Skeletal muscle tissue (tissue), 4 donors: ENCODE data around the gene PGAP3. TPM values are rescaled to one million over a fixed set of nuclear protein-coding genes. Genes with fewer than 3 reads are reported as not detected.

Source experiments
- H3K27ac ChIP-seq: one replicate; pipeline ENCODE4 v1.7.0; 2013; ENCODE audit warnings: mild to moderate bottlenecking, low read depth, low read length, inconsistent platforms
- H3K27me3 ChIP-seq, 3 donors: one replicate each; pipeline ENCODE4 v1.7.0; 2013; ENCODE audit warnings: low read length in 3 of 3; ENCODE audit not compliant: control insufficient read depth in 3 of 3, insufficient read depth in 3 of 3
- H3K36me3 ChIP-seq, 3 donors: one replicate each; pipeline ENCODE4 v1.7.0; 2013; ENCODE audit warnings: low read length in 3 of 3; ENCODE audit not compliant: control insufficient read depth in 3 of 3, insufficient read depth in 3 of 3
- H3K4me1 ChIP-seq, 3 donors: one replicate each; pipeline ENCODE4 v1.7.0; 2013; ENCODE audit warnings: low read length in 3 of 3, mild to moderate bottlenecking in 3 of 3; ENCODE audit not compliant: control insufficient read depth in 3 of 3, insufficient read depth in 3 of 3
- H3K4me3 ChIP-seq, 3 donors: one replicate each; pipeline ENCODE4 v1.7.0; 2013; ENCODE audit warnings: low read length in 3 of 3
- H3K9ac ChIP-seq, 3 donors: one replicate each; pipeline ENCODE4 v1.7.0; 2013; ENCODE audit warnings: low read length in 3 of 3, mild to moderate bottlenecking in 3 of 3, moderate library complexity in 2 of 3, low read depth in 1 of 3
- H3K9me3 ChIP-seq, 3 donors: one replicate each; pipeline ENCODE4 v1.7.0; 2013; ENCODE audit warnings: low read length in 3 of 3; ENCODE audit not compliant: control insufficient read depth in 3 of 3
- total RNA-seq: library from RNA; depleted of rRNA; stranded (reverse); fragments of >200 nt; gene quantifications from one replicate; pipeline ENCODE4 v1.2.3, GENCODE V29; 2014
- donor health status: Osteomylitis.

Gene PGAP3
- total RNA-seq, 1 donor from 2014 or later: 7.3 TPM

DNA sequence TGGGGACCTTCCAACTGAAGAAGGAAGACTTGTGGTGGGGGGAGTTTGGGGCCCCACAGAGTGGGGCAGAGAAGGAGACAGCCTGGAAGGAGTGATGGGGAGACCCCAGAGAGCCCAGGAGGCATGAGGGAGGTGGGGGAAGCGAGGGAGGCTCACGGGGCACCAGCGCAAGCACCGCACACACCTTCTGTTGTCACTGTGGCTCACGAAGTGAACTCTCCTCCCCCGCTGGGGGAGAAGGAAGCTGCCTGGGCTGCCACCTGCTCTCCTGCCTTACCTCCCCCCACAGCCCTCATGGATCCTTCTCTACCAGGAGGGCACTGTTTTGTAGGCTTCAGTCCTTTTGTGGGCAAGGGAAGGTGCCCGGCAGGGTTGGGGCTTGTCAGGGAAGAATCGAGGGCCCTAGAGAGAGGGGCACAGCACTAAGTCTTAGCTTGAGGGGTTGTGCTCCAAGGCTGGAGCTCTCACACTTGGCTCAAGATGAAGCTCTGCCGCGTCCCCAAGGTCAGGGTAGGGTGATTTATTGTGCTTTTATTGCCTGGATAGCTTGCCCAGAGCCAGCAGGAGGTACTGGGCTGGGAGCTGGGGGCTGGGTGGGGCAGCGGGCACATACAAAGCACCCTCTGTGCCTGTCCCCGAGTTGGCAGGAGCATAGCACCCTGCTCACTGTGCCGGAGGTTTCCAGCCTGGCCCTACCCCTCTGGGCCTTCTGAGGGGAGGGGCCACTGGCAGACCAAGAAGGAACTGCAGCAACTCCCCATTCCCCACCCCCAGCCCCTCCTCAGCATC lies 55.5 kb downstream of the PGAP3 start:
- no peaks in the 10 kb centered on the region for H3K9me3 ChIP-seq
- peaks cover 12 to 46% (median 41%) of the 10 kb centered on the region in 3 donors for H3K27me3 ChIP-seq
- no peak overlapping the region for H3K27ac ChIP-seq
- H3K9ac ChIP-seq: no peak overlapping the region
- no peaks in the 10 kb centered on the region for H3K36me3 ChIP-seq
- H3K4me1 ChIP-seq: peaks cover 9 to 29% (median 14%) of the 10 kb centered on the region in 3 donors
- no peak overlapping the region for H3K4me3 ChIP-seq

- H3K36me3 ChIP-seq: no peaks in the 10 kb centered on the region
- no peak overlapping the region for H3K4me3 ChIP-seq
- H3K9ac ChIP-seq: no peak overlapping the region
- H3K9me3 ChIP-seq: no peaks in the 10 kb centered on the region
- peaks cover 18 to 56% (median 51%) of the 10 kb centered on the region in 3 donors for H3K27me3 ChIP-seq
- peaks cover 10 to 26% (median 14%) of the 10 kb centered on the region in 3 donors for H3K4me1 ChIP-seq
- no peak overlapping the region for H3K27ac ChIP-seq
Measured at GRCh38 chr17:39631403-39631802, 56.5 kb downstream of the PGAP3 start.

DNA sequence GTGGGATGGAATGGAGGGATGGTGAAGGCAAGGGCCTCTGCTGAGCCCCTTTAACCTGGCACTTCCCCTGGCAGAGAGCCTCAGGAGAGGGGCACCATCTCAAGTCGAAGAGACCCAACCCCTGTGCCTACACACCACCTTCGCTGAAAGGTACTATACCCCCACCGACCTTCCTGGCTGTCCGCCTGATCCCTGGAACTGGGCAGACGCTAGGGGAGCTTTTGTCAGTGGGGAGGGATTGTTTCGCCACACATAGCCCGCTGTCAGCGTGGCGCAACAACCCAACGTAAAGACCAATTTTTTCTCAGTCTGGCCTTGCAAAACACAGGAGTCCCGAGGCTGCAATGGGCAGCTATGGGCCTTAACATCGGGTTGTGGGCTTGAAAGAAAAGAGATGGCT lies 58.0 kb downstream of the PGAP3 start:
- no peak overlapping the region for H3K27ac ChIP-seq
- H3K9me3 ChIP-seq: no peaks in the 10 kb centered on the region
- peaks cover 32 to 70% (median 66%) of the 10 kb centered on the region in 3 donors for H3K27me3 ChIP-seq
- no peaks in the 10 kb centered on the region for H3K36me3 ChIP-seq
- no peak overlapping the region for H3K9ac ChIP-seq
- H3K4me1 ChIP-seq: peaks cover 4 to 13% (median 9%) of the 10 kb centered on the region in 3 donors
- no peak overlapping the region for H3K4me3 ChIP-seq

- Histone ChIP-seq H3K9me3 (no peaks in the 10 kb centered on the region), H3K27ac (no peak overlapping the region), H3K9ac (no peak overlapping the region), H3K36me3 (no peaks in the 10 kb centered on the region), H3K4me3 (no peak overlapping the region), H3K27me3 (peaks cover 35 to 74% (median 70%) of the 10 kb centered on the region in 3 donors), H3K4me1 (peaks cover 4 to 9% (median 6%) of the 10 kb centered on the region in 3 donors)
Measured at GRCh38 chr17:39629494-39629880, 58.4 kb downstream of the PGAP3 start.

- no peaks in the 10 kb centered on the region for H3K9me3 ChIP-seq
- H3K27ac ChIP-seq: no peak overlapping the region
- H3K9ac ChIP-seq: no peak overlapping the region
- H3K4me3 ChIP-seq: no peak overlapping the region
- peaks cover 35 to 74% (median 73%) of the 10 kb centered on the region in 3 donors for H3K27me3 ChIP-seq
- peaks cover 4 to 6% (median 5%) of the 10 kb centered on the region in 3 donors for H3K4me1 ChIP-seq
- H3K36me3 ChIP-seq: no peaks in the 10 kb centered on the region
Measured at GRCh38 chr17:39628655-39629493, 59.0 kb downstream of the PGAP3 start.

DNA sequence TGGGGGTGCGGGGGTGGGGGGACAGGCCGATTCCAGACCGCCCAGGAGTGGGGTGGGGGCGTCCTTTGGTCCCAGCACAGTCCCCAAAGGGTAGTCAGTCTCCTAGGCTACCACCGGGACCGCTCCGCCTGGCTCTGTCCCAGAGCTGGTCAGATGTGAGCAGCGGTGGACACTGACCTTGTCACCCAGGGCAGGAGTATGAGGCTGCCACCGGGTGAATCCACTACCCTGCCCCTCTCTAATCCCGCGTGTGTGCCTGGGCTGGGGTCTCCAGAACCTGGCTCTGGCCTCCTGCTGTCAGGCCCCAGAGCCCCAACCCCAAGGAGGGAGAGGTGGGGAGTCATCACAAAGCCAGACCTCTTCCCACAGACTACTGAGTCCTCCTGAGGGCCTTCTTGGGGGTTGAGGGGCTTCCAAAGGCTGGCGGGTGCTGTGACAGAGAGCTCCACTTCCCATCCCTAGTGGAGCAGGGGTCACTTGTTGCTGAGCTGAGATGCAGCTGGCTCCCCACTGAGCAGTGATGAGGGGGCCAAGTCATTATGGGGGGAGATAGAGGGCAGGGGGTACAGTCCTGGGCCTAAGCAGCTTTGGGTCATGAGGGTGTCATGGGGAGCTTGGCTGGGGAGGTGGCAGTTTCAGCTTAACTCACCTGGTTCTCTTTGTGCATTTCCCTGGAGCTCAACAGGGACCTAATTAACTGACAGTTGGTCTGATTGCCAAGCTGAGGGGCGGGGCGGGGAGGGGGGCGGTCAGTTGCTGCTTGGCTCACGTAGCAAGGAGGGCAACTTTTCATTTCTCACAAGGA lies 59.9 kb downstream of the PGAP3 start:
- H3K4me3 ChIP-seq: no peak overlapping the region
- no peak overlapping the region for H3K9ac ChIP-seq
- no peaks in the 10 kb centered on the region for H3K36me3 ChIP-seq
- H3K4me1 ChIP-seq: peaks cover 5 to 10% (median 7%) of the 10 kb centered on the region in 3 donors
- H3K27ac ChIP-seq: no peak overlapping the region
- H3K9me3 ChIP-seq: no peaks in the 10 kb centered on the region
- peaks cover 35 to 74% (median 74%) of the 10 kb centered on the region in 3 donors for H3K27me3 ChIP-seq

DNA sequence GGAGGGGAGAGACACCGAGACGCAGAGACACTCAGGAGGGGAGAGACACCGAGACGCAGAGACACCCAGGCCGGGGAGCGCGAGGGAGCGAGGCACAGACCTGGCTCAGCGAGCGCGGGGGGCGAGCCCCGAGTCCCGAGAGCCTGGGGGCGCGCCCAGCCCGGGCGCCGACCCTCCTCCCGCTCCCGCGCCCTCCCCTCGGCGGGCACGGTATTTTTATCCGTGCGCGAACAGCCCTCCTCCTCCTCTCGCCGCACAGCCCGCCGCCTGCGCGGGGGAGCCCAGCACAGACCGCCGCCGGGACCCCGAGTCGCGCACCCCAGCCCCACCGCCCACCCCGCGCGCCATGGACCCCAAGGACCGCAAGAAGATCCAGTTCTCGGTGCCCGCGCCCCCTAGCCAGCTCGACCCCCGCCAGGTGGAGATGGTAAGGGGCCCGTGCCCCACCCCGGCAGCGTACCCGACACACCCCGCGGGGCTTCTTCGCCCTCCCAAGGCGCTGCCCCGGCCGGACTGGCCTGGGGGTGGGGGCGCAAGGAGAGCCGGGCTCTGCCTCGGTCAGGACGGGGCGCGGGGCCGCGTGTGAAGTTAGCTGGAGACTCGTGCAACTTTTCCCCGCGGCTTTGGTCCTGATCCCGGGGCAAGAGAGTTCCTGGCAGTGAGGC lies 60.7 kb downstream of the PGAP3 start:
- no peaks in the 10 kb centered on the region for H3K9me3 ChIP-seq
- no peaks in the 10 kb centered on the region for H3K36me3 ChIP-seq
- H3K27me3 ChIP-seq: peaks cover 35 to 73% (median 69%) of the 10 kb centered on the region in 3 donors
- no peak overlapping the region for H3K27ac ChIP-seq
- H3K9ac ChIP-seq: peak overlapping the region in 1 of 3 donors; percentile 8
- peak overlapping the region in 2 of 3 donors; percentile 32 to 41 for H3K4me3 ChIP-seq
- peaks cover 7 to 12% (median 8%) of the 10 kb centered on the region in 3 donors for H3K4me1 ChIP-seq

DNA sequence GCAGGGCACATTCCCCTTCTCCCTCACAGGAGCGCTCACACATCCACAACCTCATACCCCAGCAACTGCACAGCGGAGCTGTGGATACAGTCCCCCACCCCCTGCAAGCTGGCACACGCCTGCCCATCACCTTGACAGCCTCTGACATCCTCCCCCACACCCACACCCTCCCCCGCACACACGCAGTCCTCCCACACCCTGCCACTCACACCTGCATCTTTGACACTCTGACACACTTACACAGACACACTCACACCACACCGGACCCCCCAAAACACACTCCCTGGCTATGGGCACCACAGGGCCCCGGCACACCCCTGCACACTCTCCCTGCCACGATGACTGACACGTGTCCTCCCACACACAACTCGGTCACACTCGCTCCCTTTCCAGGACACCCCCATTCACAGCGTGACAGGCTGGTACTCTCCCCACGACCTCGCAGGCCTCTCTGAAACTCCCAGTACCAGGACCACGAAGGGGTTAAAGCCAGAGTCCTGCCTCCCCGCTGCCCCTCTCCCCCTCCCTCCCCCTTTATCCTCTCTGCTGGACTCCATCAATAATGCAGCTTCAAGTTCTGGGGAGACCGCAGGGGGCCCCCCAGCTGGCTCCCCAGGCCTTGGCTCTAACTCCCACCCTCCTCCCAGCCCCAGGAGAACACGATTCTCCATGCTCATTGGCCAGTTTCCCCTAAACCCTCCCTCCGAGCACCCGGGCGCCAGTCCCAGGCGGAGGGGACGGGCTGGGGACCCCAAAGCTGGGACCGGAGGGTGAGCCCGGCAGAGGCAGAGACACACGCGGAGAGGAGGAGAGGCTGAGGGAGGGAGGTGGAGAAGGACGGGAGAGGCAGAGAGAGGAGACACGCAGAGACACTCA lies 61.4 kb downstream of the PGAP3 start, which contains the start of gene PPP1R1B:
Gene PPP1R1B (plus strand): TSS at position 782 of the 876 bp plus-strand sequence. CDS start 441 bp downstream, outside the sequence.
- H3K27me3 ChIP-seq: peaks cover 35 to 68% (median 65%) of the 10 kb centered on the region in 3 donors

More for the DNA sequence above, 61.4 kb downstream of the PGAP3 start, which contains the start of gene PPP1R1B:
- H3K27ac ChIP-seq: no peak within 1 kb of the TSS
- H3K4me1 ChIP-seq: peaks cover 9 to 14% (median 11%) of the 10 kb centered on the region in 3 donors
- no peaks in the 10 kb centered on the region for H3K36me3 ChIP-seq
- no peaks in the 10 kb centered on the region for H3K9me3 ChIP-seq
- peak within 1 kb of the TSS in 2 of 3 donors; percentile 32 to 41 for H3K4me3 ChIP-seq
- peak within 1 kb of the TSS in 1 of 3 donors; percentile 8 for H3K9ac ChIP-seq
